Progenitor cell of endocrine pancreas (in vitro differentiated cells): ENCODE data around the gene SLC13A5. TPM values are rescaled to one million over a fixed set of nuclear protein-coding genes. Genes with fewer than 3 reads are reported as not detected.

Experiments used
- DNase-seq: peaks from one replicate; pipeline ENCODE4 v3.0.0; 2021; ENCODE audit warnings: low spot score; ENCODE audit not compliant: unreplicated experiment
- H3K27ac Mint-ChIP-seq: 2 replicates; pipeline ENCODE4 v1.8.0; 2021; ENCODE audit warnings: mild to moderate bottlenecking, moderate library complexity, mixed read lengths
- H3K27me3 Mint-ChIP-seq: 2 replicates; pipeline ENCODE4 v1.8.0; 2021; ENCODE audit warnings: mixed read lengths
- H3K36me3 Mint-ChIP-seq: 2 replicates; pipeline ENCODE4 v1.8.0; 2022; ENCODE audit warnings: mixed read lengths; ENCODE audit not compliant: insufficient read depth
- H3K4me1 Mint-ChIP-seq: 2 replicates; pipeline ENCODE4 v1.8.0; 2021; ENCODE audit warnings: low read depth, mixed read lengths
- H3K4me3 Mint-ChIP-seq: 2 replicates; pipeline ENCODE4 v1.8.0; 2021; ENCODE audit warnings: low read depth, mild to moderate bottlenecking, moderate library complexity, mixed read lengths
- H3K9me3 Mint-ChIP-seq: 2 replicates; pipeline ENCODE4 v1.8.0; 2021; ENCODE audit warnings: low read depth, mixed read lengths
- CTCF ChIP-seq: fragments of 200-600 bp; sonication (generic); IDR thresholded peaks from one replicate; pipeline ENCODE4 v1.5.0; 2021; ENCODE audit warnings: antibody characterized with exemption, mild to moderate bottlenecking; ENCODE audit not compliant: unreplicated experiment
- total RNA-seq: library from RNA; stranded (reverse); gene quantifications from 2 replicates; pipeline ENCODE4 v1.2.1, GENCODE V29; 2021

The SLC13A5 gene
- total RNA-seq, 1 donor from 2014 or later: 0.93 TPM

- no peaks in the 10 kb centered on the region for H3K27me3 Mint-ChIP-seq
- peak within 1 kb of the TSS; percentile 99 for H3K27ac Mint-ChIP-seq
- DNase-seq: peak; percentile 80
- H3K36me3 Mint-ChIP-seq: peaks cover 5% of the 10 kb centered on the region
- peak within 1 kb of the TSS; percentile 95 for H3K4me3 Mint-ChIP-seq
- TF ChIP-seq CTCF: no peak
- H3K4me1 Mint-ChIP-seq: peaks cover 21% of the 10 kb centered on the region
- no peaks in the 10 kb centered on the region for H3K9me3 Mint-ChIP-seq
Measured at GRCh38 chr17:6640536-6641246, 72.5 kb downstream of the SLC13A5 start, which contains the start of the genes KIAA0753 and TXNDC17. TSS of gene KIAA0753 (minus strand) at chr17:6640711. CDS start at chr17:6635103, 5,608 bp downstream. TSS of gene TXNDC17 (plus strand) at chr17:6641060. CDS start at chr17:6641083, 23 bp downstream.

DNA sequence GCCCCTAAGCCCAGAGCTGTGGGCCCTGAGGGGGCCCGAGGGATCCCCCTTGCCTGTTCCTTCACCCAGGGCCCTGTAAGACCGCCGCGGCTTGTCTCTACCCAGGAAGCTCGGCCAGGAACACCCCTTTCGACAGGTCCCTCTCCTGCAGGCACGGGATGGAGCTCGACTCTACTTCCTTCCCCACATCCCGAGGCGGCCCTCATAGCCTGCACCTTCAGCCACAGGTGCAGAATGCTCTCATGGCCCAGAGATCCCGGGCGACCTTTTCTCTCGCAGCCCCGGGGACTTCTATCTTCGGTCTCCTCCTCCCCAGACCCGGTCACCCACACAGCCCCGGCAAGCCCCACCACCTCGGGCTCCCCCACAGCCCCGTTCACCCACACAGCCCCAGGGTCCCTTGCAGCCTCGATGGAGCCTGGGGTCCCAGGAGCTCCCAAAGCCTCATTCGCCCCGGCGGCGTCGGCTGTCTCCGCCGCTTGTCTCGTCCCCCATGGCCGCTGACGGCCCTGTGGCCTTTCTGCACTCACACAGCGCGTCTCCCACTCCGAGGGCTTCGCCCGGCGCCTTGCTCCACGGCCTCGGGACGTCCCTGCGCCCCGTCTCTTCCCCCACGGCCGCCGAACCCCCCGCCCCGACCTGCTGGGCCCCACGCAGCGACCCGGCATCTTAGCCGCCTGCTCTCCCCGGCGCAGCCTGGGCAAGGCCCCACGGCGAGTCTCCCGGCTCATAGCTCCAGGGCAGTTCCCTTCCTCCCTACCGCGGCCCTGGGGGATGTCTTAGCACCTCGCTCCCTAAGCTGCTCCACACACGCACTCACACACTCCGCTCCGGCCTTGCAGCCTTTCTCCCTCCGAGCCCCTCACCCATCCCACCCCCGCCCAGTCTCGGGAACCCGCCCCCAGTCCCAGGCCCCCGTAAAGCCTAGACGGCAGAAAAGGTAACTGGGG, 73.3 kb downstream of the SLC13A5 start:
- peak overlapping the region; percentile 99 for H3K27ac Mint-ChIP-seq
- TF ChIP-seq CTCF: no peak
- DNase-seq: peak; percentile 28
- peaks cover 21% of the 10 kb centered on the region for H3K4me1 Mint-ChIP-seq
- no peaks in the 10 kb centered on the region for H3K27me3 Mint-ChIP-seq
- H3K9me3 Mint-ChIP-seq: no peaks in the 10 kb centered on the region
- peaks cover 5% of the 10 kb centered on the region for H3K36me3 Mint-ChIP-seq
- H3K4me3 Mint-ChIP-seq: peak overlapping the region; percentile 95

DNA sequence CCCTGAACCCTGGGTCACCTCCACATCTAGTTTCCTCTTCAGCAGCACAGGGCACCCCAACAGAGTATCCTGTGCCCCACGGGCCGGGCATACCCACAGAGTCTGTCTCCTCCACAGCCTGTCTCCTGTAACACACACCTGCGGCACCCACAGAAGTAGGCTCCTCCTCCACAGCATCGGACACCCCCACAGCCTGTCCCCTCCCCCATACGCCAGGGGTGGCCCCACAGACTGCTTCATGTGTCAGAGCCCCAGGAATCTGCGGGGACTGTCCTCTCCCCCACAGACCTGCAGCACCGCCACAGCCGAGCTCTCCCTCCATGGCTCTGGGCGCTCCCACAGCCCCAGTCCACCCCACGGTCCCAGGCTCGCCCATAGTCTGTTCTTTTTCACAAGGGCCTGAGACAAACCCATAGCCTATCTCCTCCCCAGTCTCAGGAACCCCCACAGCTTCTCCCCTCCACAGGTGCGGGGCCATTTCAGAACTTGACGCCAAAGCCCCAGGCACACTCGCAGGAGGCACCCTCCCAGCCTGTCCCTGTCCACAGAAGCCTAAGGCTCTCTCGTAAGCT, 74.1 kb downstream of the SLC13A5 start:
- Mint-ChIP-seq H3K4me3 (peak overlapping the region; percentile 95), H3K36me3 (peaks cover 7% of the 10 kb centered on the region), H3K27me3 (no peaks in the 10 kb centered on the region), H3K4me1 (peaks cover 21% of the 10 kb centered on the region), H3K9me3 (no peaks in the 10 kb centered on the region), H3K27ac (peak overlapping the region; percentile 99)
- no peak for TF ChIP-seq CTCF
- no peak for DNase-seq

GRCh38 chr17:6638046-6638908, 74.9 kb downstream of the SLC13A5 start:
- Mint-ChIP-seq H3K4me1 (peaks cover 21% of the 10 kb centered on the region), H3K27ac (peak overlapping the region; percentile 99), H3K9me3 (no peaks in the 10 kb centered on the region), H3K36me3 (peaks cover 13% of the 10 kb centered on the region), H3K4me3 (peak overlapping the region; percentile 95), H3K27me3 (no peaks in the 10 kb centered on the region)
- TF ChIP-seq CTCF: no peak
- DNase-seq: no peak
